NB4 (cell line): ENCODE data around the gene NRXN3.

Experiments
- CTCF ChIP-seq: IDR thresholded peaks from one replicate; pipeline ENCODE4 v1.5.1; 2012; ENCODE audit warnings: low read depth, low read length
- MAX ChIP-seq: IDR thresholded peaks from 2 replicates; pipeline ENCODE4 v1.6.1; 2011; ENCODE audit warnings: low read depth, low read length
- MYC ChIP-seq: IDR thresholded peaks from 2 replicates; pipeline ENCODE4 v1.6.1; 2011; ENCODE audit warnings: low read depth, low read length
- POLR2A ChIP-seq: IDR thresholded peaks from 2 replicates; pipeline ENCODE4 v1.6.1; 2011; ENCODE audit warnings: mild to moderate bottlenecking; ENCODE audit not compliant: insufficient read length; ENCODE audit errors: extremely low read depth

DNA sequence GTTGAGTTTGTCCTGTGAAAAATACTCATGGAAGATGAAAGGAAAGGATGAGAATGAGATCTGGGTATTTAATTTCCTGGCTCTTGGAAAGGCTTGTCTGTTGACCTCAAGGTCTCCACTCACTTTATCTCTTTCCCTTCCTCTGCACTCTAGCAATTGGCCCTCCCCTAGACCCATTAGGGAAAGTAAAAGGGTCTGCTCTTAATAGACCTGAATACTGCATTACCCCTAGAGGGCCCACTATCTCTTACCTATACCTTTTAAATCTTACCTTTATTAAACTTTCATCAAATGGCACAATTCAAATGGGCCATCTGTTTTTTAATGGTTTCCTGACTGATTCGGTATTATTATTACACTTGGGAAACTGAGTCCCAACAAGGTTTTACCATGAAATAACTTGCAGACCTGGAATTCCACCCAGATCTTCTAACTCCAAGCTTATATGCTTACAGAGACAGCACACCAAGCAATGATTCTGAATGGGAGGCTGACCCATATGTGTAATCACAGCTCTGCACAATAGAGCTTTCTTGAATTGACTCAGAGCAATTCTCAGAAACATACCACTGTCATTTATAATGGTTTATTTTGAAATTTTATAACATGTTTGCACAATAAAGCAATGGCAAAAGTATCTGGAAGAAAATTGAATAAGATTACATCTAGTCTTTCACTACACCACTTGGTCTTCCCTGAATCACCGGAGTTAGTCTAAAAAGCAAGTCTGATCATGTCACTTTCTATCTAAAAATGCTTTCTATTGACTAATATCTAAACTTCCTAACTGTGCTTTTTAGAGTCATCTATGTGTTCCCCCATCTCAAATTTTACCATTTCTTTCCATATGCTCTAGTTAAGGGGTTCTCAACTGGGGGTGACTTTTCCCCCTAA is 618.5 kb downstream of the NRXN3 start:
- TF ChIP-seq CTCF = no peak
- no peak for TF ChIP-seq POLR2A
- no peak for TF ChIP-seq MAX
- TF ChIP-seq MYC = no peak
